K562 (cell line): ENCODE data around the gene IL13. TPM values are rescaled to one million over a fixed set of nuclear protein-coding genes. Genes with fewer than 3 reads are reported as not detected.

ENCODE experiments used
- BCL6 ChIP-seq: fragments of 250-450 bp; sonication (Bioruptor Pico); IDR thresholded peaks from 2 replicates; pipeline ENCODE4 v1.4.0; 2020
- CCNT2 ChIP-seq: IDR thresholded peaks from 2 replicates; pipeline ENCODE4 v1.6.1; 2011; ENCODE audit warnings: borderline replicate concordance, low read depth, mild to moderate bottlenecking, moderate library complexity, mixed read lengths, low read length; ENCODE audit not compliant: insufficient read length; ENCODE audit errors: extremely low read depth
- DIDO1 ChIP-seq: fragments of 450-650 bp; IDR thresholded peaks from 2 replicates; pipeline ENCODE4 v1.6.1; 2016; ENCODE audit warnings: low read depth, missing biosample characterization, missing genetic modification characterization
- ELF1 ChIP-seq: fragments of 200-800 bp; sonication (Bioruptor generic); IDR thresholded peaks from 2 replicates; pipeline ENCODE4 v1.6.1; 2016; ENCODE audit warnings: missing genetic modification characterization, missing compliant biosample characterization
- KLF16 ChIP-seq: IDR thresholded peaks from 2 replicates; pipeline ENCODE4 v1.6.1; 2016; ENCODE audit warnings: antibody characterized with exemption
- L3MBTL2 ChIP-seq: fragments of 450-650 bp; IDR thresholded peaks from 2 replicates; pipeline ENCODE4 v1.6.1; 2016; ENCODE audit warnings: mild to moderate bottlenecking, moderate library complexity
- MCM2 ChIP-seq: fragments of 450-650 bp; IDR thresholded peaks from 2 replicates; pipeline ENCODE4 v1.6.1; 2017; ENCODE audit warnings: low read depth, mild to moderate bottlenecking
- MLLT1 ChIP-seq, 2 experiments: fragments of 450-650 bp; IDR thresholded peaks; 2 replicates each; pipeline ENCODE4 v1.6.1; 2016
- PHB2 ChIP-seq: fragments of 450-650 bp; IDR thresholded peaks from 2 replicates; pipeline ENCODE4 v1.6.1; 2017; ENCODE audit warnings: low read depth
- POLR2AphosphoS5 ChIP-seq: IDR thresholded peaks from 2 replicates; pipeline ENCODE4 v1.6.1; 2011; ENCODE audit warnings: mild to moderate bottlenecking, low read depth, low read length, moderate library complexity; ENCODE audit not compliant: control insufficient read depth, insufficient read depth
- PYGO2 ChIP-seq: fragments of 450-650 bp; IDR thresholded peaks from 2 replicates; pipeline ENCODE4 v1.6.1; 2016; ENCODE audit warnings: mild to moderate bottlenecking, missing genetic modification characterization, moderate library complexity, missing compliant biosample characterization
- RBM17 ChIP-seq: fragments of 200-400 bp; formaldehyde crosslinking; IDR thresholded peaks from 2 replicates; pipeline ENCODE4 v1.6.1; 2017; ENCODE audit warnings: low read depth, mild to moderate bottlenecking, low read length, borderline replicate concordance
- RFX7 ChIP-seq: fragments of 250-450 bp; sonication (Bioruptor Pico); IDR thresholded peaks from 2 replicates; pipeline ENCODE4 v1.5.1; 2021; ENCODE audit warnings: mild to moderate bottlenecking
- SMAD4 ChIP-seq: fragments of 250-450 bp; sonication (Bioruptor Pico); conservative IDR thresholded peaks from 2 replicates; pipeline ENCODE4 v1.8.0; 2021; ENCODE audit warnings: inconsistent platforms, mild to moderate bottlenecking, moderate library complexity
- TRIM25 ChIP-seq: fragments of 450-650 bp; IDR thresholded peaks from 2 replicates; pipeline ENCODE4 v1.7.0; 2016; ENCODE audit warnings: borderline replicate concordance
- ZBTB5 ChIP-seq: fragments of 450-650 bp; IDR thresholded peaks from 2 replicates; pipeline ENCODE4 v1.6.1; 2017; ENCODE audit warnings: antibody characterized with exemption
- ZBTB7A ChIP-seq: IDR thresholded peaks from 2 replicates; pipeline ENCODE4 v1.6.1; 2011; ENCODE audit warnings: low read depth, mild to moderate bottlenecking, low read length, moderate library complexity, borderline replicate concordance; ENCODE audit not compliant: control insufficient read depth
- ZKSCAN3 ChIP-seq: fragments of 250-450 bp; sonication (Bioruptor Pico); IDR thresholded peaks from 2 replicates; pipeline ENCODE4 v1.4.0; 2020
- ZNF277 ChIP-seq: fragments of 250-450 bp; sonication (Bioruptor Pico); IDR thresholded peaks from 2 replicates; pipeline ENCODE4 v1.8.0; 2022; ENCODE audit warnings: inconsistent platforms, mild to moderate bottlenecking, moderate library complexity, borderline replicate concordance
- ZNF3 ChIP-seq: fragments of 250-450 bp; sonication (Bioruptor Pico); IDR thresholded peaks from 2 replicates; pipeline ENCODE4 v1.5.0; 2021; ENCODE audit warnings: mild to moderate bottlenecking, moderate library complexity
- ZNF316 ChIP-seq: fragments of 450-650 bp; IDR thresholded peaks from 2 replicates; pipeline ENCODE4 v1.6.1; 2016
- ZNF408 ChIP-seq: fragments of 250-450 bp; sonication (Bioruptor Pico); IDR thresholded peaks from 2 replicates; pipeline ENCODE4 v1.4.0; 2020; ENCODE audit warnings: low read depth, mild to moderate bottlenecking, moderate library complexity
- ZNF766 ChIP-seq: fragments of 200-800 bp; sonication (Bioruptor generic); conservative IDR thresholded peaks from 2 replicates; pipeline ENCODE4 v1.6.1; 2016; ENCODE audit warnings: missing genetic modification characterization, missing compliant biosample characterization
- polyA plus RNA-seq, 8 experiments: library from polyadenylated mRNA; depleted of rRNA in 4 of 8; stranded (reverse) in 5 of 8; unstranded in 3 of 8; fragments of >200 nt; fragmentation: Nextera tagmentation in 2 of 8; fragmentation: Illumina TruSeq in 1 of 8; extraction: Ambion mirVana in 2 of 8; extraction: Trizol in 1 of 8; gene quantifications; 2 replicates each; pipeline versions ENCODE4 v1.2.1 to v1.2.3, GENCODE V29; 2011 to 2014; ENCODE audit warnings: inconsistent platforms in 1 of 8, missing spikeins in 1 of 8
- total RNA-seq, 7 experiments: library from RNA; depleted of rRNA in 6 of 7; stranded (reverse); fragments of >200 nt in 6 of 7; fragmentation: Illumina TruSeq in 2 of 7; extraction: Trizol in 2 of 7; gene quantifications; 2 replicates each; pipeline versions ENCODE4 v1.2.1 to v1.2.3, GENCODE V29; 2011 to 2021; ENCODE audit warnings: low replicate concordance in 1 of 7

Gene IL13
- total and polyA plus RNA-seq, 9 of the 15 experiments (the other 6 are each of a cell fraction or from before 2014, with no cell fraction given), result not detected

GRCh38 chr5:132666310-132667123 lies 8.5 kb downstream of the IL13 start (continued):
- peak; percentile 98 for TF ChIP-seq POLR2AphosphoS5
- peak; percentile 96 for TF ChIP-seq PYGO2
- TF ChIP-seq ZBTB5, result no peak
- TF ChIP-seq MLLT1 (IDR thresholded peaks at IDR 0.05), result 0 out of 4 replicates have a peak, but pooled peaks of 1 of the 2 experiments have one; percentile 19
- peak; percentile 93 for TF ChIP-seq BCL6 (CRISPR knock-in tag)
- TF ChIP-seq ZNF766, result peak; percentile 98
- TF ChIP-seq ZKSCAN3, result peak; percentile 57; the same call in 1 of the 2 replicates
- no peak for TF ChIP-seq CCNT2
- TF ChIP-seq KLF16, result no peak
- peak; percentile 84; the same call in 1 of the 2 replicates for TF ChIP-seq RFX7 (CRISPR knock-in tag)
- TF ChIP-seq MCM2, result no peak
- TF ChIP-seq RBM17, result no peak
- peak; percentile 17; the same call in 1 of the 2 replicates for TF ChIP-seq ZNF316
- TF ChIP-seq PHB2, result no peak
- no peak for TF ChIP-seq ELF1 (tag)
- TF ChIP-seq ZNF277 (CRISPR knock-in tag), result no peak
- TF ChIP-seq ZBTB7A, result no peak
- no peak for TF ChIP-seq ZNF408 (CRISPR knock-in tag)
- TF ChIP-seq L3MBTL2, result peak; percentile 81
- peak; percentile 73 for TF ChIP-seq DIDO1 (tag)
- peak; percentile 32; the same call in 1 of the 2 replicates for TF ChIP-seq ZNF3
- no peak for TF ChIP-seq TRIM25
- TF ChIP-seq SMAD4 (CRISPR knock-in tag), result peak; percentile 97
